NCI-H1930 (cell line): ENCODE results near the gene GP1BB.

Experiments
- DNase-seq, 2 experiments: peaks; one replicate each; lab custom pipeline; 2025; lab: John Stamatoyannopoulos, UW

The GP1BB gene

DNA sequence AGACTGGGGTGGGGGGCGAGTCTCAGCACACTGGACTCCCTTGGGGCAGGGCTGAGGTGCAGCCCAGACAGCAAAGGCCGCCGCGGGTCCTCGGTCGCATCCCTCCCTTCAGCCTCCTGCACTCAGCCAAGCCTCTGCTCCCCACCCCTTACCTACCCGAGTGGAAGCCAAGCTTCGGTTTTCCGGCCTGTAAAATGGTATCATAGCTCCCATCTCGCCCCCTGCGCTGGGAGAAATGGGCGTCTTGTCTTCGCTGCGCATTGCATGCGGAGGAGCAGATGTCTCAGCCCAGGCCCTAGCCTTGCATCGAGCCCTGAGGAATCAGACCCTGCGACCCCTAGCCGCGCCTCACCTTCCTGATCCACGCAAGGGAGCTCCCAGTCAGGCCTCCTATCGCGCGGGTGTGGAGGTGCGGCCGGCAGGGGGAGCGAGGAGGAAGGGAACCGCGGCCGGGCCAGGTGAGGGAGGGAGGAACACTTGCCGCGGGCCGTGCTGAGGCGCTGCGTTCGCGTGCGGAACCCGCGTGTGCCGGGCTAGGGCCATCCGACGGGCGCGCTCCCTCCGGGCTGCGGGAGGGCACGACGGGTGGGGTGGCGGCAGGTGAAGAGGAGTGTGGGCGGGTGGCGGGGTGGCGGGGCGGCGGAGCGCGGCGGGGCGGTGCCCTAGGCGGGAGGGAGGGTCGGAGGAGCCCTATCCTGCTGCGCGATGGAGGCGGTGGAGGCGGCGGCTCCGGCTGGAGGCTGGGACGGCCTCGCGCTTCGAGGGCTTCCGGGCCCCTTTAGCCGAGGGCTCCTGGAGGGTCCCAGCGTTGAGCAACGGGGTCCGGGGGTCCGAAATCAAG, 33.2 kb downstream of the GP1BB start:
- peak; percentile 29 to 47 for DNase-seq

DNA sequence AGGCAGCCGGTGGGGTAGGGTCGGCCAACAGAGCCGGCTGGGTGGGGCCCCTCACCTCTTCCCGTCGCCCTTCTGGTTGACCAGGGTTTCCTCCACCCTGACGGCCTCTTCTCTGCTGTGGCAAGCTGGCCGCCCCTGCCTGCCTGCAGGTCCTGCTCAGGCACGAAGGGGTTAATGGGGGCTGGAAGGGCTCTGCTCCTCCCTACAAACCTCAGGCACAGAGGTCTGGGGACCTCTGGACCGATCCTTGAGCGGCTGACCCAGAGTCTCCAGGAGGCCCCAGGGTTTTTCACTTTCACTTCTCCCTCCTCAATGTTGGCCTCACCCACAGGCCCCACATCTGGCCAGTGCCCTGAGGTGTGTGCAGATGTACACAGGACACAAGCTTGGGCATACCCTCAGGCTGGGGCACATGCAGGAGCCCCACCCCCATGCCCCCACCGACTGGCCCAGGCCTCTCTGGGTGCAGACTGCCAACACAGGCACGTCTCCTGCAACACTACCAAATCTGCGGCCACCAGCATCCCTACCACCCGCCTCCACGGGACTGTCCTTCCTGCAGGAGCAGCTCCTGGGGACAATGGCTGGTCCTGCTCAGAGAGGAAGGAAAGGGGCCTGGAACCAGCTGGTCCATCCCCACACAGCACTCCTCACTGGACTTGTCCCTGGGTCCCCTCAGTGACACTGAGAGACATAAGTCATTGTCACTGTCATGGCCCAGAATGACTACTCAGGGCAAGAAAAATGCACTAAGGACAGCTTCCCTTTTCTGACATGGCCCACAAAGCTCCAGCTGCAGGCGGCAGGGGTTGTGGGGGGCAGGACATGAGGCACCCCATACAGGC, 34.0 kb downstream of the GP1BB start:
- DNase-seq = no peak

DNA sequence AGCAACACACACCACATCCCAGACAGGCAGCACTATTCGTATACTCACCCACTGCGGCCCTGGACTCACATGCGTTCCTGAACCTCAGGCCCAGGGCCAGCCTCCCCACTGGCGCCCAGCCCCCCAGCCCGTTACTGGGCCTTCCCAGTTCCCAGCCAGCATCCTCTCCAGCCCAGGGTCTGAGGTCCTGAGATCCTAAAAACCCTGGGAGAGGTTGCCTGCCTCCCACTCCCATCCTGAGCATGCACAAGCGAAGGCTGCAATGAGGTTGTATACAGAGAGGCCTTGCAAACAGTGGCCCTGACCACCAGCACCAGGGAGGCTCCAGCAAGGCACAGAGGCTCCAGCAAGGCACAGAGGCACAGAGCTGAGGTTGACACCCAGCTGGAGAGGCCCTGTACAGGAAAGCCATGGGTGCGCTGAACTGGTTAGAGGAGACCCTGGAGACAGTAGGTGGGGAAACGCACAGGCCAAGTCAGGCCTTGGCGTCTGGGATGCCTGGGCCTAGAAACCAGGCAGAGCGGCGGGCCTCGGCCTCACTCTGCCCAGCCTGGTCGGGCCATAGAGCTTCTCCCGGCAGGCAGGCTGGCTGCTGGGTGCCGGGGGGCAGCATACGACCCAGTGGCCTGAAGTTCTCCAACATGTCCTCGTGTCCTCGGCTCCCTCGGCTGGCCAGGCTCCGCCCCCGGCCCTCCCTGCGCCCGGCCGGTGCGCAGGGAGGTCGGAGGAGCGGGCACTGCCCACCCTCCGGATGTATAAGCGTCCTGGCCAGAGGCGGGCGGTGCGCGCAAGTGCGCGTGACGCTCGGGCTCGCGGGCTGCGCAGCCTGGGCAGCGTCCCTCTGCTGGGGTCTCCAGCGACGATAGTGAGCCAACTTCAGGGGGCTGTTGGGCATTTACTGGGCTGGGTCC, 34.9 kb downstream of the GP1BB start:
- no peak for DNase-seq

- DNase-seq = no peak
These were observed 35.6 kb downstream of the GP1BB start for GRCh38 chr22:19758896-19759426.

DNA sequence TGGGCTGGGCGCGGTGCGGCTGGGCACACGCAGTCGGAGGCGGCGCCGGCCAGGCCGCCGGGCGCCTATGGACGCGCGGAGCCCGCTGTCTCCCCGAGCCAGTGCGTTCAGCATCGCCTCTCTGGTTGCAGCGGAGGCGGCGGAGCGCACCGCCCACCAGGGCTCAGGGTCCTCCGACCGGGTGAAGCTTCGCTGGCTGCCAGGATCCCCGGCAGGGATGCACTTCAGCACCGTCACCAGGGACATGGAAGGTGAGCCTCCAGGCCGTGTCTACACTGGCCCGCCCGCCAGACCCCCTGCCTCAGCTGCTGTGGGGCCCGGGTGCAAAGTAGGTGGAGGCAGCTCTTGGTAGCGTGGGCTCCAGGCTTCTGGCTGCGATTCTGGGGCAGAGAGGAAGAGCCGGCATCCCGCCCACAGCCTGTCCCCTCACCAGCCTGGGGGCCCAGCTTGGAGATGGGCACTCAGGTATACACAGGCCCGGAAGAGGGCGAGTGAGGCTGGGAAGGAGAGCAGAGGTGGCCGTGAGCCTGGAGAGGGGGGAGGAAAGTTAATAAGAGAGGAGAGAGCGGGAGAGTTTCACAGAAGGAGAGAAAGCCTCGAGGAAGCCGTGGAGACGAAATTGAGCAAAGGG, 36.2 kb downstream of the GP1BB start:
- no peak for DNase-seq

DNA sequence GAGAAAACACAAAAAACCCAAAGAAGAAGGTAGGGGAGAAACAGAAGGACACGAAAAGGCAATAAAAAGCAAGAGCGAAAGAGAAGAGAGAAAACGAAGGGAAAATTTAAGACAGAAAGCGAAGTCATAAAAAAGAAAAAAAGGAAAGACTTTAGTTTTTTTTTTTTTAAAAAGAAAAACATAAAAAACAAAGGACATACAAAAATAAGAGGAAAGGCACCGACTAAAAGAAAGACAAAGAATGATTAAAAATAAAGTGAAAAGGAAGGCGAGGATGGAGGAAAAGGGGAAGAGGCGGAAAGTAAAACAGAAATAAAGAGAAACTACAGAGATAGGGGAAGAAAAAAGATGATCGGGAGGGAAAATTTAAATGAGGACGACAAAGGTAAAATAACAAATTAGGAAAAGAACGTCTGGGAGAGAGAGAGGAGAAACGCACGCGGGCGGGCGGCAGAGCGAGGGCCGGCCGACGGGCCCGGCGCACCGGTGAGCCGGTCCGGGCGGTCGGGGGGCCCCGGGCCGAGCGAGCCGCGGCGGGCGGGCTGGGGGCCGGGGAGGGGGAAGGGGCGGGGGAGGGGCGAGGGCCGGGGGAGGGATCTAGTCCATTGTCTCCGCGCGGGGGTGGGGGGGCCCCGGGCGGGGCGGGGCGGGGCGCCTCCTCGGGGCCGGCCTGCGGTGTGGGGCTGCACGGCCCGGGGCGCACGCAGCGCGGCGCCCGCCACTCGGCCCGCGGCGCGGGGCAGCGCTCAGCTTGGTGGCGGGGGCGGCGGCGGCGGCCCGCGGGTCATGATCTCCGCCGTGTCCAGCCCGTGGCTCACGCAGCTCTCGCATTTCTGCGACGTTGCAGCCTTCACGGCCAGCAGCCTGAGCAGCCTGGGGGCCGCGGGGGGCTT, 37.0 kb downstream of the GP1BB start, which contains the start of gene TBX1:
TSS of gene TBX1 (plus strand) at position 721 of the 893 bp plus-strand sequence. CDS start at position 787, 66 bp downstream.
- DNase-seq = peak in 1 of 2 experiments; percentile 7

DNA sequence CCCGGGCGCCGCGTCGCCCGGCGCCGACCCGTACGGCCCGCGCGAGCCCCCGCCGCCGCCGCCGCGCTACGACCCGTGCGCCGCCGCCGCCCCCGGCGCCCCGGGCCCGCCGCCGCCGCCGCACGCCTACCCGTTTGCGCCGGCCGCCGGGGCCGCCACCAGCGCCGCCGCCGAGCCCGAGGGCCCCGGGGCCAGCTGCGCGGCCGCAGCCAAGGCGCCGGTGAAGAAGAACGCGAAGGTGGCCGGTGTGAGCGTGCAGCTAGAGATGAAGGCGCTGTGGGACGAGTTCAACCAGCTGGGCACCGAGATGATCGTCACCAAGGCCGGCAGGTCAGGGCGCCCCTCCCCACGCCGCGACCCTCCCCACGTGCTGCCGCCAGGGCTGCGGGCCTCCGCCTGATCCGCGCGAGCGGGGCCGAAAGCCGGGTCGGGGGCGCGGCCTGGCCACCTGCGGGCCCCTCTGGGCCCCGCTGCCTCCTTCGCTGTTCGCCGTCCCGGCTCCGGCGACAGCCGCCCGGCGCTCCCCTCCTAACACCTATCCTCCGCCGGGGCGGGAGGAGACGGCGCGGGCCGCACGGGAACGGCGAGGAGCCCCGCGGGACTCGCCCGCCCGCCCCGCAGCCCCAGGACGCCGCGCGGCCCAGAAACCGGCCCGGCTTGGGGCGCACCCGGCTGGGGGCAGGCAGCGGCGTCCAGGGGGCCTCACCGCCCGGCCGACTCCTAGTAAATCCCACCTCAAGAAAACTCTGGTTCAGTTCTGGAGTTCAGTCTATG, 37.8 kb downstream of the GP1BB start:
- no peak for DNase-seq

- no peak for DNase-seq
These were observed 38.6 kb downstream of the GP1BB start for GRCh38 chr22:19761725-19762567.

GRCh38 chr22:19762568-19763457, 39.5 kb downstream of the GP1BB start:
- DNase-seq = no peak

GRCh38 chr22:19763458-19764298, 40.3 kb downstream of the GP1BB start:
- no peak for DNase-seq

DNA sequence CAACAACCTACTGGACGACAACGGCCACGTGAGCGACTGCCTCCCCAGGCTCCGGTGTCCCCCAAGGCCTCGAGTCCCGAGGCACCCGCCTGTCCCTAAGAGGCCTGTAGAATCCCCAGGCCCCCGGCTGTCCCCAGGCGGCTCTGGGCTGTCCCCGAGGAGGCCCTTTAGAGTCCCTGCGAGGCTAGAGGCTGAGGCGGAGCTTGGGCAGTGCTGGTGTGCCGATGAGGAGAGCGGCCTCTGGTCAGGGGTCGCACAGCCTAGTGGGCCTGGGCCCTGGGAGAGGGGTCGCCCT, 40.9 kb downstream of the GP1BB start:
- no peak for DNase-seq

DNA sequence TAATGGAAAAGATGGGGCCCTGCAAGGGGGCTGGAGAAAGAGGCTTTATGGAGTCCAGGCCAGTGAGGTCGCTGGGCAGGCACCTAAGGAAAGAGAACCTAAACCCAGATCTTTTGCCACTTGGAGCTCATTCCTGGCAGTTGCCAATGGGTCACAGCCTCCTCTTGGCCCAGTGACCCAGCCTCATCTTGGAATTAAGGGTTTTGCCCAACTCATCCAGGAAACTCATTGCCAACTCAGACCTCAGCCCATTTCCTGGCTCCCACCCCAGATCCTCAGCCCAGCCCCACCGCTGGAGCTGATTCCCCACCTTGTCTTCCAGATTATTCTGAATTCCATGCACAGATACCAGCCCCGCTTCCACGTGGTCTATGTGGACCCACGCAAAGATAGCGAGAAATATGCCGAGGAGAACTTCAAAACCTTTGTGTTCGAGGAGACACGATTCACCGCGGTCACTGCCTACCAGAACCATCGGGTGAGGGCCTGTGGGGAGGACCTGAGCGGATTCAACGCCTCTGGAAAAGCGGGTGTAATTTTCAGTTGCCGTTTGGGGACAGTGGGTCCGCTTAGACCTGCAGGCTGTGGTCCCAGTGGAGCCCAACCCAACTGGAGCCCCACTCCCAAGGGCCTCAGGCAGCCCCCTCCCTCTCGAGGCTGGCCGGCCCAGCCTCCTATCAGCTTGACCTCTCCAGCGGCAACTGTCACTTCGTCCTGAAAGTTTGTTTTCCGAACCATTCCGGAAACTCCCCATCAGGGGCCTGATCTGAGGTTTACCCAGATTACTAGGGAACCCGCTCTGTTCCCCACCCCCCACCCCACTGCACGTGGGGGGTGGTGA, 41.5 kb downstream of the GP1BB start:
- no peak for DNase-seq

DNA sequence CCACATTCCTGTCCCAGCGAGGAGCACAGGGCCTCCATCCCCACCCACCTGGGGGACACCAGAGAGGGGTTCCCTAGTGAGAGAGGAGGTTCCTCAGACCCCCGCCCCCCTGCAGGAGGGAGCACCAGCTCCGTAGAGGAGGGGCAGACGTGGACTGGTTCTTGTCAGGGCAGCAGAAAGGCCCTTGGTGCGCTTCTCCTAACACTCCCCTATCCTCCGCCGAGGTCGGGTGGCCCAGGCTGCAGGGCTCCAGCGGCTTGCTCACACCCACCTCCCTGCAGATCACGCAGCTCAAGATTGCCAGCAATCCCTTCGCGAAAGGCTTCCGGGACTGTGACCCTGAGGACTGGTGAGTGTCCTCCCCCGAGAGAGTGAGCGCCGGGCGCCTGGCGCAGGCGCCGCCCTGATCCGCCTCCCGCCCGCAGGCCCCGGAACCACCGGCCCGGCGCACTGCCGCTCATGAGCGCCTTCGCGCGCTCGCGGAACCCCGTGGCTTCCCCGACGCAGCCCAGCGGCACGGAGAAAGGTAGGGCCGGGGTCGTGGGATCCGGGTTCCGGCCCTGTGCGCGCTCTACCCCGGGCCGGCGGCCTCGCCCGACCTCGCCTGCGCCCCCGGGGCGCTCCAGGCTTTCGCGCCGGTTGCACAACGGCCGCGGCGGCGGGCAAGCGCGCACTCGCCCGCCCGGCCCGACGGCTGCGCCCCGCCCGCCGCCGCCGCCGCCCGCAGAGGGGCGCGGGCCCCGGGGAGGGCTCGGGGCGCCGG, 42.3 kb downstream of the GP1BB start:
- no peak for DNase-seq

DNA sequence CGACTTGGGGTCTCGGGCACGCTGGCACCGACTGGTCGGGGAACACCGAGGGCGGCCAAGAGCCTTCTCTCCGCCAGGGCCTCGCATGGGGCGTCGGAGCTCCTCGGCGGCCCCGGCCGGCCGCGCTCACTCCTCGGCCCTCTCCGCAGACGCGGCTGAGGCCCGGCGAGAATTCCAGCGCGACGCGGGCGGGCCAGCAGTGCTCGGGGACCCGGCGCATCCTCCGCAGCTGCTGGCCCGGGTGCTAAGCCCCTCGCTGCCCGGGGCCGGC, 42.8 kb downstream of the GP1BB start:
- no peak for DNase-seq
